B cell (primary cell): ENCODE results near the gene CNKSR2. TPM values are rescaled to one million over a fixed set of nuclear protein-coding genes. Genes with fewer than 3 reads are reported as not detected.

ENCODE experiments used
- ATAC-seq: fragments of 200-7000 bp; cut with Tn5 transposase; one replicate; pipeline ENCODE4 v1.10.0; 2021; ENCODE audit warnings: low read depth, mild to moderate bottlenecking, moderate number of reproducible peaks, moderate library complexity
- CTCF ChIA-PET: fragments of 350-600 bp; sonication (Branson Sonifier 250); formaldehyde crosslinking; loops from one replicate; lab custom pipeline; 2021; ENCODE audit warnings: antibody characterized with exemption, inconsistent platforms; lab: Charles Lee
- POLR2A ChIA-PET: fragments of 350-600 bp; sonication (Branson Sonifier 250); formaldehyde crosslinking; loops from one replicate; lab custom pipeline; 2021; ENCODE audit warnings: antibody characterized with exemption; lab: Charles Lee
- DNase-seq: peaks from one replicate; pipeline ENCODE4 v3.0.0; 2013
- H2AFZ ChIP-seq: 2 replicates; pipeline ENCODE4 v1.6.1; 2012; ENCODE audit warnings: mild to moderate bottlenecking, low read depth, low read length; ENCODE audit not compliant: insufficient read depth, poor library complexity, severe bottlenecking
- H3K27ac ChIP-seq, 2 donors: 1 replicate in 1 of 2; 2 replicates in 1 of 2; pipeline ENCODE4 v1.5.1; 2012 to 2013; ENCODE audit warnings: low read length in 2 of 2, mild to moderate bottlenecking in 2 of 2, moderate library complexity in 1 of 2
- H3K27me3 ChIP-seq, 4 experiments: fragments of 200-600 bp in 1 of 4; sonication (generic) in 1 of 4; replicated peaks in 1 of 4; 1 replicate in 2 of 4; 2 replicates in 2 of 4; pipeline versions ENCODE4 v1.6.1 to v1.7.0; 2013 to 2016; ENCODE audit warnings: low read length in 3 of 4, mild to moderate bottlenecking in 2 of 4, mixed read lengths in 1 of 4, moderate library complexity in 1 of 4; ENCODE audit not compliant: insufficient read depth in 4 of 4, control insufficient read depth in 3 of 4; ENCODE audit errors: control extremely low read depth in 1 of 4
- H3K36me3 ChIP-seq, 2 experiments: replicated peaks in 1 of 2; 1 replicate in 1 of 2; 2 replicates in 1 of 2; pipeline versions ENCODE4 v1.6.1 to v1.7.1; 2013; ENCODE audit warnings: low read length in 1 of 2; ENCODE audit not compliant: insufficient read depth in 2 of 2, control insufficient read depth in 1 of 2; ENCODE audit errors: control extremely low read depth in 1 of 2, extremely low read depth in 1 of 2
- H3K4me1 ChIP-seq, 2 donors: fragments of 200-600 bp in 1 of 2; sonication (generic) in 1 of 2; 1 replicate in 1 of 2; 2 replicates in 1 of 2; pipeline versions ENCODE4 v1.5.1 to v1.6.1; 2013 to 2017; ENCODE audit warnings: low read length in 2 of 2; ENCODE audit not compliant: control insufficient read depth in 2 of 2, insufficient read depth in 2 of 2
- H3K4me2 ChIP-seq: replicated peaks from 2 replicates; pipeline ENCODE3; 2012; ENCODE audit warnings: mild to moderate bottlenecking, low read depth, low read length; ENCODE audit not compliant: poor library complexity, severe bottlenecking
- H3K4me3 ChIP-seq, 5 experiments: fragments of 200-600 bp in 1 of 5; sonication (generic) in 1 of 5; 1 replicate in 3 of 5; 2 replicates in 2 of 5; pipeline versions ENCODE4 v1.5.1 to v1.7.0; 2011 to 2016; ENCODE audit warnings: low read length in 4 of 5, mild to moderate bottlenecking in 4 of 5, low read depth in 2 of 5, control low read depth in 1 of 5, moderate library complexity in 1 of 5; ENCODE audit not compliant: insufficient read depth in 1 of 5; ENCODE audit errors: control extremely low read depth in 1 of 5, extremely low read depth in 1 of 5
- H3K79me2 ChIP-seq: fragments of 200-600 bp; sonication (generic); one replicate; pipeline ENCODE4 v1.6.0; 2016; ENCODE audit warnings: low read length; ENCODE audit not compliant: control insufficient read depth, insufficient read depth
- H3K9ac ChIP-seq: fragments of 200-600 bp; sonication (generic); 2 replicates; pipeline ENCODE4 v1.6.1; 2017; ENCODE audit warnings: mild to moderate bottlenecking, low read length, moderate library complexity
- H3K9me3 ChIP-seq, 3 donors: one replicate each; pipeline versions ENCODE4 v1.6.1 to v1.7.1; 2013; ENCODE audit warnings: low read length in 2 of 3; ENCODE audit not compliant: control insufficient read depth in 2 of 3, insufficient read depth in 1 of 3; ENCODE audit errors: control extremely low read depth in 1 of 3
- H4K20me1 ChIP-seq: 2 replicates; pipeline ENCODE4 v1.6.0; 2012; ENCODE audit warnings: mild to moderate bottlenecking, low read length; ENCODE audit not compliant: insufficient read depth, control insufficient read depth, poor library complexity, severe bottlenecking
- H3K27ac Mint-ChIP-seq: one replicate; pipeline ENCODE4 v1.8.0; 2021; ENCODE audit warnings: mixed read lengths
- H3K27me3 Mint-ChIP-seq: one replicate; pipeline ENCODE4 v1.8.0; 2021; ENCODE audit warnings: mixed read lengths
- H3K4me1 Mint-ChIP-seq: one replicate; pipeline ENCODE4 v1.8.0; 2021; ENCODE audit warnings: mixed read lengths
- H3K4me3 Mint-ChIP-seq: one replicate; pipeline ENCODE4 v1.8.0; 2021; ENCODE audit warnings: mixed read lengths
- H3K9me3 Mint-ChIP-seq: one replicate; pipeline ENCODE4 v1.8.0; 2022; ENCODE audit warnings: mixed read lengths; ENCODE audit not compliant: insufficient read depth
- EZH2 ChIP-seq: IDR thresholded peaks from 2 replicates; pipeline ENCODE4 v1.6.1; 2012; ENCODE audit warnings: borderline replicate concordance, low read depth, mild to moderate bottlenecking, moderate library complexity, low read length; ENCODE audit not compliant: insufficient read depth, poor library complexity, severe bottlenecking
- WGBS: methylation state at CpG from one replicate; pipeline ENCODE4 v1.1.5; 2013; ENCODE audit warnings: missing lambda C conversion rate; ENCODE audit not compliant: insufficient coverage; 5-methylcytosine and 5-hydroxymethylcytosine counted together
- intact Hi-C: fragments of 100-400 bp; cut with micrococcal nuclease; formaldehyde crosslinking; loops from one replicate; pipeline ENCODE4 v1.10.0; 2022
- polyA plus RNA-seq: library from polyadenylated mRNA; depleted of rRNA; stranded (reverse); fragments of >200 nt; gene quantifications from 2 replicates; pipeline ENCODE4 v1.2.3, GENCODE V29; 2012
- total RNA-seq, 2 donors: library from RNA; stranded (reverse); fragments of 120-200 nt in 1 of 2; gene quantifications; 1 replicate in 1 of 2; 2 replicates in 1 of 2; pipeline versions ENCODE4 v1.2.3 to v1.2.4, GENCODE V29; 2013 to 2022
- TF ChIP-seq, protein P1 (sequence below): fragments of 200-600 bp; IDR thresholded peaks from one replicate; pipeline ENCODE4 v1.8.0; 2022; ENCODE audit warnings: antibody characterized with exemption, mild to moderate bottlenecking

CNKSR2 gene
- total and polyA plus RNA-seq, 2 donors (not counting 1 experiment from before 2014, with no cell fraction given): 11.5 to 18.8 TPM

- H3K27me3 Mint-ChIP-seq: no peaks in the 10 kb centered on the region
- no peak overlapping the region for H3K27ac Mint-ChIP-seq
- Histone ChIP-seq H3K27ac (no peak overlapping the region), H4K20me1 (no peaks in the 10 kb centered on the region), H3K79me2 (peaks cover 5% of the 10 kb centered on the region), H3K36me3 (no peaks in the 10 kb centered on the region), H3K4me2 (no peak overlapping the region), H3K27me3 (no peaks in the 10 kb centered on the region), H3K4me3 (no peak overlapping the region), H3K4me1 (peaks cover 6 to 18% of the 10 kb centered on the region in 2 donors), H3K9ac (no peak overlapping the region), H2AFZ (no peak overlapping the region), H3K9me3 (no peaks in the 10 kb centered on the region)
- peaks cover 37% of the 10 kb centered on the region for H3K4me1 Mint-ChIP-seq
- no peaks in the 10 kb centered on the region for H3K9me3 Mint-ChIP-seq
- intact Hi-C loops: loop anchor here (10.0 kb wide), 2 partner anchors 842 to 1112 kb away; partner anchors contain the start of gene RPS6KA3
- WGBS: no CpG with 5 or more reads among the region's 2 CpGs
- ChIA-PET POLR2A (no interaction called here), CTCF (no interaction called here)
- ATAC-seq (no peak), DNase-seq (no peak)
- H3K4me3 Mint-ChIP-seq: peak overlapping the region; percentile 92
- TF ChIP-seq, protein P1, sequence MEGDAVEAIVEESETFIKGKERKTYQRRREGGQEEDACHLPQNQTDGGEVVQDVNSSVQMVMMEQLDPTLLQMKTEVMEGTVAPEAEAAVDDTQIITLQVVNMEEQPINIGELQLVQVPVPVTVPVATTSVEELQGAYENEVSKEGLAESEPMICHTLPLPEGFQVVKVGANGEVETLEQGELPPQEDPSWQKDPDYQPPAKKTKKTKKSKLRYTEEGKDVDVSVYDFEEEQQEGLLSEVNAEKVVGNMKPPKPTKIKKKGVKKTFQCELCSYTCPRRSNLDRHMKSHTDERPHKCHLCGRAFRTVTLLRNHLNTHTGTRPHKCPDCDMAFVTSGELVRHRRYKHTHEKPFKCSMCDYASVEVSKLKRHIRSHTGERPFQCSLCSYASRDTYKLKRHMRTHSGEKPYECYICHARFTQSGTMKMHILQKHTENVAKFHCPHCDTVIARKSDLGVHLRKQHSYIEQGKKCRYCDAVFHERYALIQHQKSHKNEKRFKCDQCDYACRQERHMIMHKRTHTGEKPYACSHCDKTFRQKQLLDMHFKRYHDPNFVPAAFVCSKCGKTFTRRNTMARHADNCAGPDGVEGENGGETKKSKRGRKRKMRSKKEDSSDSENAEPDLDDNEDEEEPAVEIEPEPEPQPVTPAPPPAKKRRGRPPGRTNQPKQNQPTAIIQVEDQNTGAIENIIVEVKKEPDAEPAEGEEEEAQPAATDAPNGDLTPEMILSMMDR: no peak
- TF ChIP-seq EZH2: no peak
Observed at GRCh38 chrX:21376636-21377035, 2.4 kb downstream of the CNKSR2 start.

- H3K9me3 ChIP-seq: no peaks in the 10 kb centered on the region
- no peak overlapping the region for H3K9ac ChIP-seq
- no peak overlapping the region for H3K4me3 ChIP-seq
- DNase-seq (no peak), ATAC-seq (no peak)
- no peak overlapping the region for H3K4me3 Mint-ChIP-seq
- H3K4me1 Mint-ChIP-seq: peaks cover 39% of the 10 kb centered on the region
- H3K27ac Mint-ChIP-seq: no peak overlapping the region
- H3K27me3 Mint-ChIP-seq: no peaks in the 10 kb centered on the region
- H3K27me3 ChIP-seq: no peaks in the 10 kb centered on the region
- H3K9me3 Mint-ChIP-seq: no peaks in the 10 kb centered on the region
- H3K79me2 ChIP-seq: peaks cover 8% of the 10 kb centered on the region
- no peaks in the 10 kb centered on the region for H3K36me3 ChIP-seq
- no peak overlapping the region for H3K4me2 ChIP-seq
- ChIA-PET POLR2A (no interaction called here), CTCF (no interaction called here)
- H4K20me1 ChIP-seq: no peaks in the 10 kb centered on the region
- H3K27ac ChIP-seq: no peak overlapping the region
- peaks cover 6 to 15% of the 10 kb centered on the region in 2 donors for H3K4me1 ChIP-seq
- H2AFZ ChIP-seq: no peak overlapping the region
- WGBS: no CpG with 5 or more reads among the region's 1 CpG
- no peak for TF ChIP-seq EZH2
- TF ChIP-seq, protein P1: no peak
- intact Hi-C loops: loop anchor here (10.0 kb wide), 2 partner anchors 845 to 1115 kb away; partner anchors contain the start of gene RPS6KA3
Observed at GRCh38 chrX:21379991-21380390, 5.8 kb downstream of the CNKSR2 start.
